Mesenchymal stem cell (in vitro differentiated cells and primary cell): ENCODE measurements around the gene CYP4F22.

Source experiments
- DNase-seq: peaks from one replicate; pipeline ENCODE4 v3.0.0-alpha.2; 2013
- H2AFZ ChIP-seq: one replicate; pipeline ENCODE4 v1.6.1; 2013; ENCODE audit warnings: low read depth, mild to moderate bottlenecking, control low read depth, inconsistent platforms, low read length, moderate library complexity
- H2AK5ac ChIP-seq: 2 replicates; pipeline ENCODE4 v1.6.1; 2013; ENCODE audit warnings: low read length, moderate library complexity, mild to moderate bottlenecking, inconsistent platforms; ENCODE audit not compliant: severe bottlenecking
- H2BK120ac ChIP-seq: one replicate; pipeline ENCODE4 v1.6.1; 2013; ENCODE audit warnings: low read depth, mild to moderate bottlenecking, inconsistent platforms, low read length, moderate library complexity
- H2BK12ac ChIP-seq, 2 experiments: one replicate each; pipeline ENCODE4 v1.6.1; 2013; ENCODE audit warnings: inconsistent platforms in 2 of 2, low read length in 2 of 2, mild to moderate bottlenecking in 2 of 2, moderate library complexity in 2 of 2, control low read depth in 1 of 2
- H2BK15ac ChIP-seq: one replicate; pipeline ENCODE4 v1.6.1; 2013; ENCODE audit warnings: mild to moderate bottlenecking, low read depth, inconsistent platforms; ENCODE audit not compliant: poor library complexity, severe bottlenecking
- H2BK5ac ChIP-seq: 2 replicates; pipeline ENCODE4 v1.6.1; 2013; ENCODE audit warnings: low read depth, mild to moderate bottlenecking, low read length, control low read depth, inconsistent platforms; ENCODE audit not compliant: poor library complexity, severe bottlenecking
- H3K14ac ChIP-seq, 2 experiments: one replicate each; pipeline ENCODE4 v1.6.1; 2013; ENCODE audit warnings: inconsistent platforms in 2 of 2, low read length in 2 of 2, control low read depth in 1 of 2, mild to moderate bottlenecking in 1 of 2, moderate library complexity in 1 of 2
- H3K18ac ChIP-seq, 2 experiments: one replicate each; pipeline ENCODE4 v1.6.1; 2013; ENCODE audit warnings: inconsistent platforms in 2 of 2, low read length in 2 of 2, control low read depth in 1 of 2, low read depth in 1 of 2, mild to moderate bottlenecking in 1 of 2
- H3K23ac ChIP-seq, 2 experiments: one replicate each; pipeline ENCODE4 v1.6.1; 2013; ENCODE audit warnings: inconsistent platforms in 2 of 2, low read length in 2 of 2, mild to moderate bottlenecking in 2 of 2, moderate library complexity in 2 of 2, control low read depth in 1 of 2
- H3K27ac ChIP-seq: 2 replicates; pipeline ENCODE4 v1.5.1; 2013; ENCODE audit warnings: mild to moderate bottlenecking, moderate library complexity, low read length, control low read depth, inconsistent platforms; ENCODE audit not compliant: poor library complexity, severe bottlenecking
- H3K27me3 ChIP-seq, 2 experiments: 2 replicates each; pipeline versions ENCODE4 v1.6.1 to v1.7.0; 2013; ENCODE audit warnings: low read length in 2 of 2, mild to moderate bottlenecking in 2 of 2, moderate library complexity in 2 of 2, control low read depth in 1 of 2, inconsistent platforms in 1 of 2; ENCODE audit not compliant: control insufficient read depth in 1 of 2, insufficient read depth in 1 of 2
- H3K36me3 ChIP-seq, 2 experiments: 2 replicates each; pipeline versions ENCODE4 v1.6.1 to v1.7.0; 2013; ENCODE audit warnings: low read length in 2 of 2, control low read depth in 1 of 2, inconsistent platforms in 1 of 2, low read depth in 1 of 2, mild to moderate bottlenecking in 1 of 2; ENCODE audit not compliant: insufficient read depth in 2 of 2, control insufficient read depth in 1 of 2
- H3K4ac ChIP-seq, 2 experiments: one replicate each; pipeline ENCODE4 v1.6.1; 2013; ENCODE audit warnings: inconsistent platforms in 2 of 2, low read length in 2 of 2, mild to moderate bottlenecking in 2 of 2, moderate library complexity in 2 of 2, control low read depth in 1 of 2, low read depth in 1 of 2
- H3K4me1 ChIP-seq: 2 replicates; pipeline ENCODE4 v1.6.1; 2013; ENCODE audit warnings: low read depth, low read length, control low read depth; ENCODE audit not compliant: control insufficient read depth, insufficient read depth
- H3K4me2 ChIP-seq: 2 replicates; pipeline ENCODE4 v1.6.1; 2013; ENCODE audit warnings: low read length, mild to moderate bottlenecking, inconsistent platforms; ENCODE audit not compliant: poor library complexity, severe bottlenecking
- H3K4me3 ChIP-seq, 2 experiments: 2 replicates each; pipeline versions ENCODE4 v1.5.1 to v1.7.0; 2013; ENCODE audit warnings: low read length in 2 of 2, mild to moderate bottlenecking in 2 of 2, control low read depth in 1 of 2, low read depth in 1 of 2; ENCODE audit not compliant: insufficient read depth in 1 of 2
- H3K79me1 ChIP-seq: replicated peaks from 2 replicates; pipeline ENCODE4 v1.6.1; 2013; ENCODE audit warnings: mild to moderate bottlenecking, control low read depth, low read length, inconsistent platforms; ENCODE audit not compliant: poor library complexity, severe bottlenecking
- H3K9ac ChIP-seq: 2 replicates; pipeline ENCODE4 v1.7.0; 2013; ENCODE audit warnings: mild to moderate bottlenecking, low read length, moderate library complexity
- H3K9me3 ChIP-seq: 2 replicates; pipeline ENCODE4 v1.7.0; 2013; ENCODE audit warnings: mild to moderate bottlenecking, low read length; ENCODE audit not compliant: control insufficient read depth
- H4K8ac ChIP-seq: one replicate; pipeline ENCODE4 v1.6.1; 2013; ENCODE audit warnings: inconsistent platforms, mild to moderate bottlenecking, low read length, moderate library complexity
- H4K91ac ChIP-seq: one replicate; pipeline ENCODE4 v1.6.1; 2013; ENCODE audit warnings: mild to moderate bottlenecking, low read length, inconsistent platforms
- WGBS: methylation state at CpG from one replicate; pipeline ENCODE4 v1.1.7; 2013; ENCODE audit warnings: mixed read lengths; 5-methylcytosine and 5-hydroxymethylcytosine counted together

The CYP4F22 gene

DNA sequence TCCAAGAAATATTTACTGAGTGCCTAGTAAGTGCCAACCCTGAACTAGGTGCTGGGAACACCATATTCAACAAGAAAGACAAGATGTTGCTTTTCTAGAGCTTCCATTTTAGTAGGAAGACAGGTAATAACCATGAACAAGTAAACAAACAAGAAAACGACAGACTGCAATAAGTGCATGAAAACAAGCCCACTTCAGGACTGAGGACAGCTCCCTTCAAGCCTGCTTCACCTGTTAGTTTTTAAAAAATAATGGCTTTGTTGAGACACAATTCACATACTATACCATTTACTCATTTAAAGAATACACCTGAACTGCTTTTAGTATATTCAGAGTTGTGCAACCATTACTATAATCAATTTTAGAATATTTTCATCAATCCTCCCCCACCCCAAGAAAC lies 30.4 kb downstream of the CYP4F22 start:
- H2BK12ac ChIP-seq = no peak overlapping the region
- H3K18ac ChIP-seq = no peak overlapping the region
- H2BK5ac ChIP-seq = no peak overlapping the region
- 83% methylated on average over 1 of the region's 1 CpG for WGBS
- peaks cover 0 to 5% of the 10 kb centered on the region in 2 experiments for H3K27me3 ChIP-seq
- H2AK5ac ChIP-seq = no peak overlapping the region
- no peak overlapping the region for H3K4me3 ChIP-seq
- no peak overlapping the region for H2BK15ac ChIP-seq
- no peak overlapping the region for H3K14ac ChIP-seq
- no peak overlapping the region for H3K4ac ChIP-seq
- H4K91ac ChIP-seq = no peak overlapping the region
- H3K79me1 ChIP-seq = no peaks in the 10 kb centered on the region
- no peak overlapping the region for H3K27ac ChIP-seq
- H3K36me3 ChIP-seq = no peaks in the 10 kb centered on the region
- no peaks in the 10 kb centered on the region for H3K4me1 ChIP-seq
- H3K4me2 ChIP-seq = no peak overlapping the region
- peaks cover 12% of the 10 kb centered on the region for H3K9me3 ChIP-seq
- H4K8ac ChIP-seq = no peak overlapping the region
- no peak overlapping the region for H2BK120ac ChIP-seq
- H3K9ac ChIP-seq = no peak overlapping the region
- no peak overlapping the region for H3K23ac ChIP-seq
- no peak overlapping the region for H2AFZ ChIP-seq
- DNase-seq = no peak

GRCh38 chr19:15539638-15540037 lies 31.3 kb downstream of the CYP4F22 start:
- no peak for DNase-seq
- Histone ChIP-seq H3K23ac (no peak overlapping the region), H3K4me1 (no peaks in the 10 kb centered on the region), H3K79me1 (no peaks in the 10 kb centered on the region), H2BK5ac (no peak overlapping the region), H2BK12ac (no peak overlapping the region), H2BK15ac (no peak overlapping the region), H3K18ac (no peak overlapping the region), H3K4me3 (no peak overlapping the region), H3K4me2 (no peak overlapping the region), H3K4ac (no peak overlapping the region), H3K14ac (no peak overlapping the region), H2AFZ (no peak overlapping the region), H4K91ac (no peak overlapping the region), H3K36me3 (no peaks in the 10 kb centered on the region), H4K8ac (no peak overlapping the region), H2BK120ac (no peak overlapping the region), H3K9me3 (peaks cover 12% of the 10 kb centered on the region), H3K9ac (no peak overlapping the region), H3K27ac (no peak overlapping the region), H2AK5ac (no peak overlapping the region), H3K27me3 (peaks cover 0 to 5% of the 10 kb centered on the region in 2 experiments)

GRCh38 chr19:15540435-15540834 lies 32.1 kb downstream of the CYP4F22 start:
- H3K27ac ChIP-seq = no peak overlapping the region
- no peak overlapping the region for H4K8ac ChIP-seq
- H3K36me3 ChIP-seq = no peaks in the 10 kb centered on the region
- peaks cover 12% of the 10 kb centered on the region for H3K9me3 ChIP-seq
- H3K4ac ChIP-seq = no peak overlapping the region
- H4K91ac ChIP-seq = no peak overlapping the region
- no peak overlapping the region for H2BK120ac ChIP-seq
- no peak overlapping the region for H3K4me2 ChIP-seq
- H2BK12ac ChIP-seq = no peak overlapping the region
- DNase-seq = no peak
- H3K14ac ChIP-seq = no peak overlapping the region
- H3K27me3 ChIP-seq = no peaks in the 10 kb centered on the region
- no peaks in the 10 kb centered on the region for H3K4me1 ChIP-seq
- no peak overlapping the region for H2BK15ac ChIP-seq
- H2AFZ ChIP-seq = no peak overlapping the region
- H3K4me3 ChIP-seq = no peak overlapping the region
- H2AK5ac ChIP-seq = no peak overlapping the region
- no peak overlapping the region for H2BK5ac ChIP-seq
- no peak overlapping the region for H3K9ac ChIP-seq
- no peak overlapping the region for H3K23ac ChIP-seq
- 81% methylated on average over 20 of the region's 20 CpGs for WGBS
- no peak overlapping the region for H3K18ac ChIP-seq
- H3K79me1 ChIP-seq = no peaks in the 10 kb centered on the region

DNA sequence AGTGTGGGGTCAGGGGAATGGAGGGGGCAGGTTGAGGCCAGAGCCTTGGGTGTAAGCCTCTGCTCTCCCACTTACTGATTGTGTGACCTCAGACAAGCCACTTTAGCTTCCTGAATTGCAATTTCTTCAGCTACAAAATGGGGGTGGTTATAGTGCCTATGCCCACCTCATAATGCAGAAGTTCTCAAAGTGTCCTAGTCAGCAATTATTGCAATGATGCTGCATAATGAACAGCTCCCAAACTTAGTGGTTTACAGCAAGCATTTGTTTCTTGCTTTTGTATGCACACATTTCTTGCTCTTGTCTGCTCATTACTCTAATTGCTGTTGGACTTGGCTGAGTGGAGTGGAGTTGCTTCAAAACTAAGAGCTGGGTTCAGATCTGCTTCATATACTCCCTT lies 36.0 kb downstream of the CYP4F22 start:
- Histone ChIP-seq H2BK5ac (no peak overlapping the region), H3K14ac (no peak overlapping the region), H2BK12ac (no peak overlapping the region), H2AFZ (no peak overlapping the region), H3K79me1 (no peaks in the 10 kb centered on the region), H3K4me2 (no peak overlapping the region), H4K91ac (no peak overlapping the region), H2AK5ac (no peak overlapping the region), H3K9ac (no peak overlapping the region), H3K27ac (no peak overlapping the region), H3K36me3 (no peaks in the 10 kb centered on the region), H3K4ac (no peak overlapping the region), H3K4me1 (no peaks in the 10 kb centered on the region), H3K4me3 (no peak overlapping the region), H2BK15ac (no peak overlapping the region), H4K8ac (no peak overlapping the region), H3K18ac (no peak overlapping the region), H3K9me3 (peaks cover 4% of the 10 kb centered on the region), H3K27me3 (peaks cover 0 to 5% of the 10 kb centered on the region in 2 experiments), H2BK120ac (no peak overlapping the region), H3K23ac (no peak overlapping the region)
- no peak for DNase-seq
